GM08714 (cell line): Measurements from ENCODE around the gene HECTD2.

ENCODE experiments used
- H3K4me3 ChIP-seq: fragments of 200-500 bp; sonication (Bioruptor generic); 2 replicates; pipeline ENCODE4 v1.5.1; 2014; ENCODE audit warnings: mild to moderate bottlenecking, low read length, inconsistent platforms
- ZNF274 ChIP-seq: IDR thresholded peaks from 2 replicates; pipeline ENCODE4 v1.6.1; 2012; ENCODE audit warnings: mild to moderate bottlenecking, low read depth, low read length

HECTD2 gene

DNA sequence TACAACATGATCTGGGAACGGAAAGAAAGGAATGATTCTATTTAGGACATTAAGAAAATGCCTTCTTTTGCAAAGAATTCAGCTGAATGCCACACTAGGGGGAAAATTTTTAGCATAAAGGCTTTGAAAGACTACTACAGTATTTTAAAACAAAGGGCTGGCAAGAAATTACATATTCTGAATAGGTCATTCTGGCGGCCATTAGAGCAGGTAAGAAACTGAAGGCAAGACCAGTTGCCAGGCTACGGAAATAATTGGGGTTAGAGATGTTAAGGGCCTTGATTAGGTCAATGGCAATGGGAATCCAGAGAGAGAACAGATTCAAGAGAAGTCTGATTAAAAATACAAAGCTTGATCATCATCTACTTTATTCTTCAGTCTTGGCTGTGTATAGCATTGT lies 3.8 kb upstream of the HECTD2 start:
- no peak for TF ChIP-seq ZNF274
- no peak overlapping the region for H3K4me3 ChIP-seq

DNA sequence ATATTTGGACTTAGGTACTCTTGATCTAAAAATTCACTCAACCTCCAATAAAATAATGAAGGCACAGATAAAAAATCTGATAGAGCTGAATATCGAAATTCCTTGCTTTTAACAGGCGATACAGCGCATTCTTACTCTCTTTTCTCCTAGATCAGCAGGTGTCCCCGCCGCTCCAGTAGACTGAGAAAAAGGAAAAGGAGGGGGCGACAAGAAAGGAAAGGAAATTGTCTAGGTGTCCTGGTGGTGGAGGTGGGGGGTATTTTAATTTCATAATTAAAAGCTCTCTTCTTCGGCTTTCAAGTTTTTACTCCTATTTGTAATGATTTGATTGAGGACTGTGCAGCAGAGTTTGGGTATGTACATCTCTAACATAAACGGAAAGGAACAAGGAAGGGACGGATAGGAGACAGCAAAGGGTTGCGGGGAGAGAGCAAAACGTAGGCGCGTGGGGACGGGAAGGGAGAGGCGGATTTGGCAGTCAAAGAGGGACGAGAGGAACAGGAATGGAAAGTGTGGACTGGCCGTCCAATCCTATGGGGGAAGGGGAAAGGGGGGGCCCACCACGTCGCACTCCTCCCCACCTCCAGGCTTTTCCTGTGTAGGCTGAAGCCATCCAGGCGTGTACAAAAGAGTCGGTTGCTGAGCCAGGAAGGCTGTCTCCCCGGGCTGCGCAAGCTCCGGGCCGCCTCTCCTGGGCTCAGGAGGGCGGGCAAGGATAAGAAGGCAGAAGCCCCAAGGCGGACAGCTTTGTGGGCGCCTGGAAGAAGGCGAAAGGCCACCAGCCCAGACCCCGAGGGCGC lies 875 bp upstream of the HECTD2 start:
- TF ChIP-seq ZNF274 = no peak
- H3K4me3 ChIP-seq = peak overlapping the region; percentile 77

DNA sequence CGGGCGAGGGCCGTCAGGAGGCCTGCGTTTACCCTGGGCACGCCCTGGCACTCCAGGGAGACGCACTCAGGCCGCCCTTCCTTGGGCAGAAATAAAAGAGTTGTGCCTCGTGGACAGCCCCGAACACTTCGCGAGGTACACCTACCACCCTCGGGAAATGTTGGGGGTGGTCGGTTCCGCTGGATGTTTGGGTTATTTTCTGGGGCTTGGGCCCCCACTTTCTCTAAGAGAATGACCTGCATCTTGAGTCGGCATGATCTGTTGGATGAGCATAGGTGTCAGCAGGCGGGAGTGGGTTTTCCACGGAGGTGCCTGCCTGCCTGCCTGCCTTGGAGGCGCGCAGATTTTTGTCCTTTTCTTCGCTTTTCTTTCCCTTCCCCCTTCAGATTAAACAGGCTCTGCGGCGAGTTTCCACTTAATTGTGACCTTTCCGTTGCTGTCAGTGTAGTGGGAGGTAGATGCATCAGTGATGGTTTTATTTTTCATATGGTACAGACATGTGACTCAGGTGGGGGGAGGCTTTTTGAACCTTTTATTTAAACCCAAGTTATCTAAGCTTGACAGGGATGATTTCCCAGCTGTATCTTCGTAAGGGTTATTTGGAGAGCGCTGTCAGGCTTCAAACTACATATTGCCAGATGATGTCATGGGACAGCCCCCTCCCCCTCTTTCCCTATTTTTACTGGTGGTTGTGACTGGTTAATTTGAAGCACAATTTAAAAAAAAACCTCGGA lies 661 bp downstream of the HECTD2 start:
- no peak for TF ChIP-seq ZNF274
- H3K4me3 ChIP-seq = peak overlapping the region; percentile 20

- H3K4me3 ChIP-seq = no peak overlapping the region
- TF ChIP-seq ZNF274 = no peak
Observed at GRCh38 chr10:91411621-91412020, 1.5 kb downstream of the HECTD2 start.

- H3K4me3 ChIP-seq = no peak overlapping the region
- no peak for TF ChIP-seq ZNF274
Observed at GRCh38 chr10:91412354-91413087, 2.4 kb downstream of the HECTD2 start.

DNA sequence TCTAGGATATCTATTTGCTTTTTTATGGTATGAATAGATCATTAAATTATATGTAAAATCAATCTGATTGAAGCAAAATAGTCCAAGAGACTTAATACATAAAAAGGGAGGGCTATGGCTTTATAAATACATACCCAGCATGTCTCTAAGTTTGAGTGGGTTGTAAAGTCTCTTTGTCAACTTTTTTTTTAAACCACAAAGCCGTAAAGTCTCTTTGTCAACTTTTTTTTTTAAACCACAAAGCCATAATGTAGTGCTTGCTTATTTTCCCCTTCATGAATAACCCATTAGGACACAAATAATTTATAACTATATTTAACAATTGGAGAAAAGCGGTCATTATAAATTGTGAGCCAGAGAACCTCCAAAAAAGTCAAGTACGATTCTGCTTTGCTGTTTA lies 5.7 kb downstream of the HECTD2 start:
- no peak for TF ChIP-seq ZNF274
- H3K4me3 ChIP-seq = no peak overlapping the region

DNA sequence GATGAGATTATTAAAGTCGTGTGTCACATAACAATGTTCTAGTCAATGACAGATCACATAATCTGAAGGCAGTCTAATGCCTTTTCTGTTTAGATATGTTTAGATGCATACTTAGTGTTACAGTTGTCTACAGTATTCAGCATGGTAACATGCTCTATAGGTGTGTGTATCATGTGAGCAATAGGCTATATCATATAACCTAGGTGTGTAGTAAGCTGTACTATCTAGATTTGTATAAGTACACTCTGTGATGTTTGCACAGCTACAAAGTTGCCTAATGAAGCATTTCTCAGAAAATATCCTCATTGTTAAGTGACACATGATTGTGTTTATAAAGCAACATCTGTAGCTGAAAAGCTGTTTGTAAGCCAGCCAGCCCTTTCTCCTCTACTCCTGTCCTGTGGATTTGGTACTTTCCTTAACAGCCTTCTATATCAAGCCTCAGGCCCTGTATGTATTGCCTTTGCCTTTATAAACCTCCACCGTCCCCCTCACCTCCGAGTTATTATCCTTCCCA lies 6.3 kb downstream of the HECTD2 start:
- TF ChIP-seq ZNF274 = no peak
- H3K4me3 ChIP-seq = no peak overlapping the region

GRCh38 chr10:91418416-91418815 lies 8.3 kb downstream of the HECTD2 start:
- H3K4me3 ChIP-seq = no peak overlapping the region
- TF ChIP-seq ZNF274 = no peak

DNA sequence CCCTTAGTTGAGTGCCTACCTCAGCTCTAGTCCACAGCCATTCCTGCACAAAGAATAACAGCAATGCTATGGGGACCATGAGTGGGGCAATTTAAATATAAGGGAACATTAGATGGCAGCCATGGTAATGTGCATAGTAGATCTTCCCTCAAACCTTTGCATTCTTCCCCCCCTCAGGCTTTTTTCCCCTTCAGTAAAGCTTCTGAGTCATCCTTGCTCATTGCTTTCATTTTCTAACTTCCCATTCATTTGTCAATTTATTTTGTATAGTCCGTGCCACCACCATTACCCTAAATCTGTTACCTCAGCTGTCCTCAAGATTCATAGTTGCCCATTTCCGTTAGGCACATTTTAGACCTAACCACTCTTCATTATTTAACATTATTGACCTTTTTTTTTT lies 10.7 kb downstream of the HECTD2 start:
- no peak overlapping the region for H3K4me3 ChIP-seq

GRCh38 chr10:91422915-91423314 lies 12.8 kb downstream of the HECTD2 start:
- TF ChIP-seq ZNF274 = no peak
- H3K4me3 ChIP-seq = no peak overlapping the region

More for the DNA sequence above, 10.7 kb downstream of the HECTD2 start:
- TF ChIP-seq ZNF274 = no peak

DNA sequence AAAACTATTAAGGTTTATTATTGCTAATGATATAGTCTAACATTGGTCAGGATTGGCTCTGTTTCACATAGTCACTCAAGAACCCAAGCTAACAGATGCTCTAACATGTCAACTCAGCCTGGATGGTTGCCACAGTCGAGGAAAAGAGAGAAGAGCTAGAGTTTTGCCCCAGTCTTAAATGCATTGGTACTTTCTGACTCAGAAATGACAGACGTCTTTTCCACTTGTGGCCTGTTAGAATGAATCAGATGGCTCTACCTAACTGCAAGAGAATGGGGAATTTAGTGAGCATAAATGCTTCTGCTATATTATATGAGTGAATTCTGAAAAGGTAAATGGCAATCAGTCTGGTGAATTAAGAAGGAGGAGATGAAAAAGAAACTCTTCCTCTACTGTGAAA lies 13.9 kb downstream of the HECTD2 start:
- no peak for TF ChIP-seq ZNF274

GRCh38 chr10:91432175-91432574 lies 22.0 kb downstream of the HECTD2 start:
- H3K4me3 ChIP-seq = no peak overlapping the region
- TF ChIP-seq ZNF274 = no peak

More for the DNA sequence above, 13.9 kb downstream of the HECTD2 start:
- no peak overlapping the region for H3K4me3 ChIP-seq

GRCh38 chr10:91433620-91434019 lies 23.5 kb downstream of the HECTD2 start:
- no peak for TF ChIP-seq ZNF274
- no peak overlapping the region for H3K4me3 ChIP-seq

- no peak overlapping the region for H3K4me3 ChIP-seq
- no peak for TF ChIP-seq ZNF274
Observed at GRCh38 chr10:91434041-91434440, 23.9 kb downstream of the HECTD2 start.
